Measurements from ENCODE around the gene MMAB.

MMAB gene

GRCh38 chr12:109553483-109553882 lies 19.8 kb downstream of the MMAB start:
- peaks cover 3% of the 10 kb centered on the region for H3K4me1 ChIP-seq (ENCODE audit: insufficient read depth, insufficient read length)
- H3K9me3 ChIP-seq (ENCODE audit: insufficient read depth, low read length): no peaks in the 10 kb centered on the region
- H3K27me3 ChIP-seq (ENCODE audit: insufficient read depth, insufficient read length): no peaks in the 10 kb centered on the region
- no peak for DNase-seq (ENCODE audit: low read depth, low spot score)
- TF ChIP-seq ZNF274 (IDR thresholded peaks at IDR 0.05; ENCODE audit: low read depth, low read length) (no peak), YY1 (IDR thresholded peaks at IDR 0.05; ENCODE audit: insufficient read depth, insufficient read length) (no peak), SUZ12 (IDR thresholded peaks at IDR 0.05; ENCODE audit: extremely low read depth, insufficient read depth, insufficient read length) (no peak)
- no peak overlapping the region for H3K9ac ChIP-seq (ENCODE audit: insufficient read length, low read depth)
- no peak overlapping the region for H3K4me3 ChIP-seq (ENCODE audit: insufficient read length, low read depth)
- H3K36me3 ChIP-seq (ENCODE audit: insufficient read depth, insufficient read length, low read length): peaks cover 15% of the 10 kb centered on the region

- peaks cover 14% of the 10 kb centered on the region for H3K36me3 ChIP-seq (ENCODE audit: insufficient read depth, insufficient read length, low read length)
- H3K9me3 ChIP-seq (ENCODE audit: insufficient read depth, low read length): no peaks in the 10 kb centered on the region
- TF ChIP-seq SUZ12 (IDR thresholded peaks at IDR 0.05; ENCODE audit: extremely low read depth, insufficient read depth, insufficient read length): no peak
- TF ChIP-seq YY1 (IDR thresholded peaks at IDR 0.05; ENCODE audit: insufficient read depth, insufficient read length): no peak
- TF ChIP-seq ZNF274 (IDR thresholded peaks at IDR 0.05; ENCODE audit: low read depth, low read length): no peak
- no peak overlapping the region for H3K9ac ChIP-seq (ENCODE audit: insufficient read length, low read depth)
- DNase-seq (ENCODE audit: low read depth, low spot score): no peak
- H3K4me1 ChIP-seq (ENCODE audit: insufficient read depth, insufficient read length): peaks cover 3% of the 10 kb centered on the region
- no peaks in the 10 kb centered on the region for H3K27me3 ChIP-seq (ENCODE audit: insufficient read depth, insufficient read length)
- H3K4me3 ChIP-seq (ENCODE audit: insufficient read length, low read depth): no peak overlapping the region
Observed at GRCh38 chr12:109552971-109553370, 20.3 kb downstream of the MMAB start.

- no peak overlapping the region for H3K4me3 ChIP-seq (ENCODE audit: insufficient read length, low read depth)
- H3K36me3 ChIP-seq (ENCODE audit: insufficient read depth, insufficient read length, low read length): no peaks in the 10 kb centered on the region
- H3K27me3 ChIP-seq (ENCODE audit: insufficient read depth, insufficient read length): no peaks in the 10 kb centered on the region
- DNase-seq (ENCODE audit: low read depth, low spot score): no peak
- H3K4me1 ChIP-seq (ENCODE audit: insufficient read depth, insufficient read length): peaks cover 3% of the 10 kb centered on the region
- no peaks in the 10 kb centered on the region for H3K9me3 ChIP-seq (ENCODE audit: insufficient read depth, low read length)
- H3K9ac ChIP-seq (ENCODE audit: insufficient read length, low read depth): no peak overlapping the region
- TF ChIP-seq ZNF274 (IDR thresholded peaks at IDR 0.05; ENCODE audit: low read depth, low read length) (no peak), SUZ12 (IDR thresholded peaks at IDR 0.05; ENCODE audit: extremely low read depth, insufficient read depth, insufficient read length) (no peak), YY1 (IDR thresholded peaks at IDR 0.05; ENCODE audit: insufficient read depth, insufficient read length) (no peak)
Observed at GRCh38 chr12:109551108-109551507, 22.2 kb downstream of the MMAB start.

- H3K9ac ChIP-seq (ENCODE audit: insufficient read length, low read depth): no peak overlapping the region
- H3K9me3 ChIP-seq (ENCODE audit: insufficient read depth, low read length): no peaks in the 10 kb centered on the region
- no peak overlapping the region for H3K4me3 ChIP-seq (ENCODE audit: insufficient read length, low read depth)
- peaks cover 4% of the 10 kb centered on the region for H3K4me1 ChIP-seq (ENCODE audit: insufficient read depth, insufficient read length)
- DNase-seq (ENCODE audit: low read depth, low spot score): no peak
- no peak for TF ChIP-seq SUZ12 (IDR thresholded peaks at IDR 0.05; ENCODE audit: extremely low read depth, insufficient read depth, insufficient read length)
- no peak for TF ChIP-seq ZNF274 (IDR thresholded peaks at IDR 0.05; ENCODE audit: low read depth, low read length)
- TF ChIP-seq YY1 (IDR thresholded peaks at IDR 0.05; ENCODE audit: insufficient read depth, insufficient read length): no peak
- no peaks in the 10 kb centered on the region for H3K27me3 ChIP-seq (ENCODE audit: insufficient read depth, insufficient read length)
- H3K36me3 ChIP-seq (ENCODE audit: insufficient read depth, insufficient read length, low read length): no peaks in the 10 kb centered on the region
Observed at GRCh38 chr12:109550281-109550680, 23.0 kb downstream of the MMAB start.

- Histone ChIP-seq H3K36me3 (ENCODE audit: insufficient read depth, insufficient read length, low read length) (no peaks in the 10 kb centered on the region), H3K27me3 (ENCODE audit: insufficient read depth, insufficient read length) (no peaks in the 10 kb centered on the region), H3K4me1 (ENCODE audit: insufficient read depth, insufficient read length) (peaks cover 10% of the 10 kb centered on the region), H3K4me3 (ENCODE audit: insufficient read length, low read depth) (no peak overlapping the region), H3K9me3 (ENCODE audit: insufficient read depth, low read length) (no peaks in the 10 kb centered on the region), H3K9ac (ENCODE audit: insufficient read length, low read depth) (no peak overlapping the region)
- DNase-seq (ENCODE audit: low read depth, low spot score): no peak
- TF ChIP-seq SUZ12 (IDR thresholded peaks at IDR 0.05; ENCODE audit: extremely low read depth, insufficient read depth, insufficient read length) (no peak), ZNF274 (IDR thresholded peaks at IDR 0.05; ENCODE audit: low read depth, low read length) (no peak), YY1 (IDR thresholded peaks at IDR 0.05; ENCODE audit: insufficient read depth, insufficient read length) (no peak)
Observed at GRCh38 chr12:109549613-109550270, 23.6 kb downstream of the MMAB start.

GRCh38 chr12:109548258-109548657 lies 25.0 kb downstream of the MMAB start:
- Histone ChIP-seq H3K36me3 (ENCODE audit: insufficient read depth, insufficient read length, low read length) (no peaks in the 10 kb centered on the region), H3K9me3 (ENCODE audit: insufficient read depth, low read length) (no peaks in the 10 kb centered on the region), H3K27me3 (ENCODE audit: insufficient read depth, insufficient read length) (no peaks in the 10 kb centered on the region), H3K4me1 (ENCODE audit: insufficient read depth, insufficient read length) (peaks cover 7% of the 10 kb centered on the region), H3K9ac (ENCODE audit: insufficient read length, low read depth) (no peak overlapping the region), H3K4me3 (ENCODE audit: insufficient read length, low read depth) (no peak overlapping the region)
- no peak for TF ChIP-seq ZNF274 (IDR thresholded peaks at IDR 0.05; ENCODE audit: low read depth, low read length)
- TF ChIP-seq SUZ12 (IDR thresholded peaks at IDR 0.05; ENCODE audit: extremely low read depth, insufficient read depth, insufficient read length): no peak
- no peak for TF ChIP-seq YY1 (IDR thresholded peaks at IDR 0.05; ENCODE audit: insufficient read depth, insufficient read length)
- DNase-seq (ENCODE audit: low read depth, low spot score): no peak

- TF ChIP-seq SUZ12 (IDR thresholded peaks at IDR 0.05; ENCODE audit: extremely low read depth, insufficient read depth, insufficient read length): no peak
- TF ChIP-seq YY1 (IDR thresholded peaks at IDR 0.05; ENCODE audit: insufficient read depth, insufficient read length): no peak
- TF ChIP-seq ZNF274 (IDR thresholded peaks at IDR 0.05; ENCODE audit: low read depth, low read length): no peak
- H3K9ac ChIP-seq (ENCODE audit: insufficient read length, low read depth): no peak overlapping the region
- no peaks in the 10 kb centered on the region for H3K36me3 ChIP-seq (ENCODE audit: insufficient read depth, insufficient read length, low read length)
- H3K27me3 ChIP-seq (ENCODE audit: insufficient read depth, insufficient read length): no peaks in the 10 kb centered on the region
- no peaks in the 10 kb centered on the region for H3K9me3 ChIP-seq (ENCODE audit: insufficient read depth, low read length)
- peaks cover 7% of the 10 kb centered on the region for H3K4me1 ChIP-seq (ENCODE audit: insufficient read depth, insufficient read length)
- no peak overlapping the region for H3K4me3 ChIP-seq (ENCODE audit: insufficient read length, low read depth)
- no peak for DNase-seq (ENCODE audit: low read depth, low spot score)
Observed at GRCh38 chr12:109547286-109547685, 26.0 kb downstream of the MMAB start.
